Psoas muscle (tissue), 8 donors: ENCODE measurements around the gene PDGFD. TPM values are rescaled to one million over a fixed set of nuclear protein-coding genes. Genes with fewer than 3 reads are reported as not detected.

ENCODE experiments used
- ATAC-seq, 4 donors: fragments of 200-7000 bp; cut with Tn5 transposase; one replicate each; pipeline ENCODE4 v1.9.1; 2020; ENCODE audit warnings: moderate library complexity in 3 of 4, mild to moderate bottlenecking in 2 of 4
- DNase-seq, 2 donors: peaks; one replicate each; pipeline ENCODE4 v3.0.0-alpha.2; 2020
- H3K27ac ChIP-seq: fragments of 200-600 bp; one replicate; pipeline ENCODE4 v1.8.0; 2022
- H3K27me3 ChIP-seq, 3 donors: fragments of 200-600 bp in 1 of 3; one replicate each; pipeline versions ENCODE4 v1.6.1 to v1.8.0; 2013 to 2022; ENCODE audit warnings: low read length in 2 of 3, mild to moderate bottlenecking in 2 of 3, moderate library complexity in 1 of 3; ENCODE audit not compliant: insufficient read depth in 3 of 3
- H3K36me3 ChIP-seq, 2 donors: fragments of 200-600 bp in 1 of 2; one replicate each; pipeline versions ENCODE4 v1.6.1 to v1.8.0; 2013 to 2022; ENCODE audit warnings: low read depth in 1 of 2, mild to moderate bottlenecking in 1 of 2, moderate library complexity in 1 of 2; ENCODE audit not compliant: insufficient read depth in 1 of 2
- H3K4me1 ChIP-seq: fragments of 200-600 bp; one replicate; pipeline ENCODE4 v1.8.0; 2022
- H3K4me3 ChIP-seq: fragments of 200-600 bp; one replicate; pipeline ENCODE4 v1.8.0; 2022; ENCODE audit warnings: mild to moderate bottlenecking
- H3K9me3 ChIP-seq: fragments of 200-600 bp; one replicate; pipeline ENCODE4 v1.8.0; 2022
- WGBS, 3 donors: extraction: QIAGEN DNeasy Blood & Tissue Kit; methylation state at CpG; one replicate each; pipeline versions ENCODE4 v1.1.6 to v1.1.7; 2013; 5-methylcytosine and 5-hydroxymethylcytosine counted together
- intact Hi-C, 2 donors: fragments of 100-400 bp; cut with DNase I; formaldehyde crosslinking; loops; one replicate each; pipeline versions ENCODE4 v1.11.0 to v1.14.2; 2022
- polyA plus RNA-seq, 3 donors: library from polyadenylated mRNA; stranded (reverse); fragments of 200-250 nt; gene quantifications; one replicate each; pipeline ENCODE4 v1.2.3, GENCODE V29; 2013
- total RNA-seq, 4 donors: library from RNA; stranded (reverse); fragmentation: NEBNext Ultra II Directional in 2 of 4; extraction: Animal tissue kit (Norgen Biotek cat#: 25700) in 2 of 4; gene quantifications; one replicate each; pipeline versions ENCODE4 v1.2.1 to v1.2.4, GENCODE V29; 2021 to 2023
- TF ChIP-seq, protein P1 (sequence below): fragments of 200-600 bp; IDR thresholded peaks from one replicate; pipeline ENCODE4 v1.8.0; 2022; ENCODE audit warnings: antibody characterized with exemption
- donor health status: healthy with polysubstance abuse.
- donor health status: DM: no; HTN: no; CAD: no; lungs with moderate emphysema.
- donor health status: Bipolar disorder and iron deficiency.
- donor health status: healthy.
- donor health status: DM: yes; HTN: yes; CAD: no.
- donor health status: DM: no; HTN: no; CAD: no.
- donor health status: DM: no; HTN: no; CAD: no.
- donor health status: DM: yes; HTN: yes; CAD: no.

The PDGFD gene
- total and polyA plus RNA-seq, 7 donors = 0.53 to 5.6 (median 1.2) TPM

DNA sequence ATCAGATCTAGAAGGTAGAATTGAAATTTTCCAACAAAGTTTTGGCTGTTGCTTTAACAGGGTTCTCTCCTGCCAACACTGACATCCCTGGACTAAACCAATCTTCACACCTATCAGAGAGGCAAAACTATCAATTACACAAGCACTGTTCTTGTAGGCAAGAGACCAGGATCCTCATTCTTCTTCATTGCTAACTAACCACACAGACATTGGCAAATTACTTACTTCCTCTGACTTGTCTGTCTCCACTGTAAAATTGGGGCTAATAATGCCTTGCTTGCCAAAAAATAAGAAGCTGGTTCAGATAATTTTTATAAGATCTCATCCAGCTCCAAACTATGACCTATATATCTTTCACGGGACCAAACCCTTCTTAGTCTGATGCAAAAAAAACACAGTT lies 221.3 kb downstream of the PDGFD start:
- no peak for ATAC-seq
- no peaks in the 10 kb centered on the region for H3K4me1 ChIP-seq
- WGBS, 3 donors = 74 to 85% (median 75%) methylated on average over 1 of the region's 1 CpG

DNA sequence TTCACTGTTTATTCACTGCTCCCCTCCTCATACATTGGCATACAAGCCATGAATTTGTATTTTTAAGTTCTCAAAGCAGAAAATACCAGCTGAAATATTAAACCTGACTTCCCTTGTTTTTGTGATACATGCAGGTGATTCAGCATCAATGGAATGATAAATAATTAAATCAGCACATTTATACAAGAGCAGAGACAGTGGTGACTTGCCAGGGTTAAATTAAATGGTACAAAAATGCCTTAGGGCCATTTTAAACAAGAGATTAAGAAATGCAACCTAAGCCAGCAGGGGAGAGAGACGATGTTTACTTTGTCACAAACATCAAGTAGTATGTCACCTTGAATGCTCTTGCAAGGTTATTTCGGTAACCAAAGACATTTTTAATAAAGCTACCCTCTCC lies 223.4 kb downstream of the PDGFD start:
- TF ChIP-seq, protein P1, sequence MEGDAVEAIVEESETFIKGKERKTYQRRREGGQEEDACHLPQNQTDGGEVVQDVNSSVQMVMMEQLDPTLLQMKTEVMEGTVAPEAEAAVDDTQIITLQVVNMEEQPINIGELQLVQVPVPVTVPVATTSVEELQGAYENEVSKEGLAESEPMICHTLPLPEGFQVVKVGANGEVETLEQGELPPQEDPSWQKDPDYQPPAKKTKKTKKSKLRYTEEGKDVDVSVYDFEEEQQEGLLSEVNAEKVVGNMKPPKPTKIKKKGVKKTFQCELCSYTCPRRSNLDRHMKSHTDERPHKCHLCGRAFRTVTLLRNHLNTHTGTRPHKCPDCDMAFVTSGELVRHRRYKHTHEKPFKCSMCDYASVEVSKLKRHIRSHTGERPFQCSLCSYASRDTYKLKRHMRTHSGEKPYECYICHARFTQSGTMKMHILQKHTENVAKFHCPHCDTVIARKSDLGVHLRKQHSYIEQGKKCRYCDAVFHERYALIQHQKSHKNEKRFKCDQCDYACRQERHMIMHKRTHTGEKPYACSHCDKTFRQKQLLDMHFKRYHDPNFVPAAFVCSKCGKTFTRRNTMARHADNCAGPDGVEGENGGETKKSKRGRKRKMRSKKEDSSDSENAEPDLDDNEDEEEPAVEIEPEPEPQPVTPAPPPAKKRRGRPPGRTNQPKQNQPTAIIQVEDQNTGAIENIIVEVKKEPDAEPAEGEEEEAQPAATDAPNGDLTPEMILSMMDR = no peak
- intact Hi-C loops = no loop called here
- Histone ChIP-seq H3K27ac (no peak overlapping the region), H3K9me3 (no peaks in the 10 kb centered on the region), H3K36me3 (no peaks in the 10 kb centered on the region), H3K4me3 (no peak overlapping the region), H3K4me1 (no peaks in the 10 kb centered on the region), H3K27me3 (no peaks in the 10 kb centered on the region)
- no peak for ATAC-seq
- DNase-seq = no peak
- WGBS, 3 donors = 65 to 76% (median 66%) methylated on average over 2 of the region's 2 CpGs

More for the DNA sequence above, 221.3 kb downstream of the PDGFD start:
- H3K36me3 ChIP-seq = no peaks in the 10 kb centered on the region
- intact Hi-C loops = no loop called here
- DNase-seq = no peak
- H3K27me3 ChIP-seq = no peaks in the 10 kb centered on the region
- H3K9me3 ChIP-seq = no peaks in the 10 kb centered on the region
- H3K4me3 ChIP-seq = no peak overlapping the region
- TF ChIP-seq, protein P1 = no peak
- H3K27ac ChIP-seq = no peak overlapping the region

DNA sequence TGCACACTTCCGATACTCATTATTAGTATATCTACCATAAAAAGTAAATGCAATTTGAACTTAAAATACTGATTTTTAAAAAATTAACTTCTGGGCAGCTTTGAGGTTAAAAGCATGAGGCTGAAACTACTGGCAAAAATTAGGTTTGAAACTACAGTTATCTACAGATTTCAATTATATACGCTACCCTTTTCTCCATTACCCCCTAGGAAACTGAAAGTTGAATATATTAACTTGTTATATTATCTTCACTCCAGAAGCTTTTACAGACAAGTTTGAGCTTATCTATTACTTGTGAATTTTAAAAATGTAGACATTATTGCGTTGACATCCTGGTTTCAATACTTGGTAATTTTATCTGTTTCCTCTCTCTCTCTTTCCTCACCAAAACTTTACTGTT lies 224.3 kb downstream of the PDGFD start:
- WGBS, 3 donors = 89 to 93% (median 93%) methylated on average over 3 of the region's 3 CpGs
- DNase-seq (no peak), ATAC-seq (no peak)
- H3K27ac ChIP-seq = no peak overlapping the region
- TF ChIP-seq, protein P1 = no peak
- no peaks in the 10 kb centered on the region for H3K9me3 ChIP-seq
- intact Hi-C loops = no loop called here
- no peaks in the 10 kb centered on the region for H3K36me3 ChIP-seq
- H3K4me3 ChIP-seq = no peak overlapping the region
- H3K4me1 ChIP-seq = no peaks in the 10 kb centered on the region
- no peaks in the 10 kb centered on the region for H3K27me3 ChIP-seq

DNA sequence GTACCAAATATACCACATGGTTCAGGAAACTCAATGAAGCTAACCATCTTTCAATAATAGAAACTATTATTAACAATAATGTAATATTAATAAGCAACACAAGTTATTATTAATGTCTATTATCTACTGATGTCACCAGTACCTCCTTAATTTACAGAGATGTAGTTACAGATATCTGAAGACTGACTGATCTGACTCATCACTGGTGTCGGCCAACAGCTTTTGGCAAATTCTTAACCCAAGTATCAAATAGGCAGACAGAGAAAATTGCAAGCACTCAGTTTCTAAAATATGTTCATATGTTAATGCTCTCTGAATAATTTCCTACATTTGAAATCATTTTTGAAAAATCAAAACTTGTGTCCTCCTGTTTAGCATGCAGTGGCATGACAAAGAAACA lies 227.9 kb downstream of the PDGFD start:
- WGBS, 3 donors = 32 to 57% (median 39%) methylated on average over 1 of the region's 1 CpG
- no peaks in the 10 kb centered on the region for H3K36me3 ChIP-seq
- no peaks in the 10 kb centered on the region for H3K4me1 ChIP-seq
- H3K4me3 ChIP-seq = no peak overlapping the region
- no peaks in the 10 kb centered on the region for H3K9me3 ChIP-seq
- H3K27ac ChIP-seq = no peak overlapping the region
- H3K27me3 ChIP-seq = no peaks in the 10 kb centered on the region
- DNase-seq (no peak), ATAC-seq (no peak)
- TF ChIP-seq, protein P1 = no peak
- intact Hi-C loops = no loop called here

DNA sequence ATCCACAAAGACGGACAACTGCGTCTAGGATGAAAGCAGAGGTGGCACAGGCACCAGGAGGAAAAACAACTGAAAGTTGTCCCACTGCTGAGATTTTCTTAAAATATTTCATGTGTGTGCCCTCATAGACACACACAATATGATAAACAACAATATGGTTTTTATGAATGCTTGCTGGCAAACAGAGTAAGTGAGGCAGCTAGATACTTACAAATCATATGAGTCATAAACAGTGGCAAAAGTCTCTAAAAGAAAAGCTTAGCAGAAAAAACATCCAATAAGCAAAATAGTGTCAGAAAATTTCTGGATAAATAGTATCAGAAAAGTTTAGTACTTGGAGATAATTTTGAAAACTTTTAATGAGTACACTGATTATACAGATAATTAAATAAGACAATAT lies 228.7 kb downstream of the PDGFD start:
- Histone ChIP-seq H3K9me3 (no peaks in the 10 kb centered on the region), H3K4me1 (no peaks in the 10 kb centered on the region), H3K27ac (no peak overlapping the region), H3K36me3 (no peaks in the 10 kb centered on the region), H3K4me3 (no peak overlapping the region), H3K27me3 (no peaks in the 10 kb centered on the region)
- ATAC-seq (no peak), DNase-seq (no peak)
- TF ChIP-seq, protein P1 = no peak
- 95 to 100% (median 98%) methylated on average over 2 of the region's 2 CpGs for WGBS, 3 donors
- intact Hi-C loops = no loop called here
